SKM-1 (cell line): Measurements from ENCODE around the gene GPR18.
A peak's percentile ranks its signal among the peaks of the same experiment; 100 is the strongest.

Experiments
- DNase-seq: peaks from one replicate; lab custom pipeline; 2025; ENCODE audit not compliant: unreplicated experiment; lab: John Stamatoyannopoulos, UW

GPR18 gene

GRCh38 chr13:99293178-99293577 lies 35.0 kb upstream of the GPR18 start:
- DNase-seq, result no peak

- no peak for DNase-seq
These were observed 32.7 kb upstream of the GPR18 start for GRCh38 chr13:99290894-99291293.

- DNase-seq, result no peak
These were observed 31.6 kb upstream of the GPR18 start for GRCh38 chr13:99289674-99290337.

GRCh38 chr13:99289271-99289670 lies 31.1 kb upstream of the GPR18 start:
- DNase-seq, result no peak

- no peak for DNase-seq
These were observed 29.9 kb upstream of the GPR18 start for GRCh38 chr13:99288089-99288488.

- no peak for DNase-seq
These were observed 29.4 kb upstream of the GPR18 start for GRCh38 chr13:99287551-99287950.

DNA sequence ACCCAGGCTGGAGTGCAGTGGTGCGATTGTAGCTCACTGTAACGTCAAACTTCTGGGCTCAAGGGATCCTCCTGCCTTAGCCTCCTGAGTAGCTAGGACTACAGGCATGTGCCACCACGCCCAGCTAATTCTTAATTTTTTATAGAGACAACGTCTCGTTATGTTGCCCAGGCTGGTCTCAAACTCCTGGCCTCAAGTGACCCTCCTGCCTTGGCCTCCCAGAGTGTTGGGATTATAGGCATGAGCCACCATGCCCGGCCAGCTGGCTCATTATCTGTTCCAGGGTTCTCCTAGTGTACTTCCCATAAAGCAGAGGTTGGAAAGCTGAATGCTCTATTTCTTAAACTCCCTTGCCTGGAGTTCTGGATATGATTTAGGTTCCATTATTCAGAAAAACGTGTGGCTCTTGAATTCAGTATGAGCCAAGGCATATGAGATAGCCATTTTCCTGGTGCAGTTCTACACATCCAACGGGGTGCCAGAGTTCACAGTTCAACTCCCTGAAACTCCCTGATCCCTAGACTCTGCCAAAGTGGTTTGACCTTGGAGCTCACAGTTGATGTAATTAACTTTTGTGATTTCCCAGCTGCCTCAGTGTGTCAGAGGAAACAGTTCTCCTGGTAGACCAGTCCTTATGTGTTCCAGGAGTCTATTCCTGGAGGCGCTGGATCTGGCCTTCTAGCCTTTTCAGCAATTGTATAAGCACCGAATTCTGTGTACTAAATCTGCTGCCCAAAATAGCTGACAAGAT lies 27.4 kb upstream of the GPR18 start:
- DNase-seq, result no peak

GRCh38 chr13:99282264-99283231 lies 24.4 kb upstream of the GPR18 start:
- no peak for DNase-seq

- DNase-seq, result peak; percentile 92
These were observed 23.7 kb upstream of the GPR18 start for GRCh38 chr13:99281811-99282263.

GRCh38 chr13:99280166-99280565 lies 22.0 kb upstream of the GPR18 start:
- no peak for DNase-seq

GRCh38 chr13:99279637-99280036 lies 21.5 kb upstream of the GPR18 start:
- no peak for DNase-seq

- no peak for DNase-seq
These were observed 20.7 kb upstream of the GPR18 start for GRCh38 chr13:99278843-99279242.

DNA sequence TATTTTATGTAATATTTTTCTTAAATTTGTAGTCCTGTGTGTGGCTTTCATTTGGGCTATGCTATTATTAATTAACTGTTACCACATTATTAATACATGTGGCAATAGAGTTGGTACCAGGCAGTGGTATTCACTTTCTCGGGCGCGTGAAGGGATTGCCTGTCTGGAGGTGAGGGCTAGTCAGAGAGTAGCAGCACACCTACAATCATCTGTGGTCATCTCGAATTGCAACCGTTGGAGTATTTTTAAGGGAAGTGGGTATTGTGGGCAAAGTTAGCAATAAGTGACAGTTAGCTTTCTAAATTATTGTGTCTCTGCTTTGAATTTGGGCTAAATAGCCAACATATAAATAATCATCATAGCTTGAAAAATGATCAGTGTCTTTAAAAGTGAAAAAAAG lies 20.0 kb upstream of the GPR18 start:
- peak; percentile 42 for DNase-seq

- peak; percentile 65 for DNase-seq
These were observed 19.4 kb upstream of the GPR18 start for GRCh38 chr13:99277629-99278028.

GRCh38 chr13:99276706-99277105 lies 18.5 kb upstream of the GPR18 start:
- no peak for DNase-seq

- DNase-seq, result no peak
These were observed 16.9 kb upstream of the GPR18 start for GRCh38 chr13:99275093-99275469.

- no peak for DNase-seq
These were observed 14.9 kb upstream of the GPR18 start for GRCh38 chr13:99273128-99273527.

DNA sequence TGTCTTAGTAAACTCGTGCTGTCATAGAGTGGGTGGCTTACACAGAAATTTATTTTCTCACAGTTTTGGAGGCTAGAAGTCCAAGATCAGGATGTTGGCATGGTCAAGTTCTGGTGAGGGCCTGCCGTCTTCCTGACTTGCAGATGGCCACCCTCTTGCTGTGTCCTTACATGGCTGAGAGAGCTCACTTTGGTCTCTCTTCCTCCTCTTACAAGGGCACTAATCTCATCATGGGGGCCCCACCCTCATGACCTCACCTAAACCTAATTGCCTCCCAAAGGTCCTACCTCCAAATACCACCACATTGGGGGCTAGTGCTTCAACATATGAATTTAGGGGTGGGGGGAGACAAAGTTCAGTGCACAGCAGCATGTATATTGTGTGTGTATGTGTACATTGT lies 14.3 kb upstream of the GPR18 start:
- no peak for DNase-seq

DNA sequence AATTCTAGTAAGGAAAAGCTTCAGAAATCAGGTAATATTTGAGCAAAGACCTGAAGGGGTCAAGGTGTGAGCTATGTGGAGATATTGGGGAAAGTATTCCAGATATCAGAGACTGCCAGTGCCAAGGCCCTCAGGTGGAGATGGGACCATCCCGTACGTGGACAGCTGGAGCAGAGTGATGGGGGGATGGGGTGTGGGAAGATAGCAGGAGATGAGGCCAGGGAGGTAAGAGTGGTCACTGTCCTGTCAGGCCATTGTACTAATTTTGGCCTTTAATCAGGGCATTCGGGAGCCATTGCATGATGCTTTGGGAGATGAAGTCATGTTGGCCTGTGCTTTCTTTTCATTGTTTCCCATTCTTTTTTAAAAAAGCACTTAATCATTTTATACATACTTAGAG lies 13.1 kb upstream of the GPR18 start:
- DNase-seq, result no peak

DNA sequence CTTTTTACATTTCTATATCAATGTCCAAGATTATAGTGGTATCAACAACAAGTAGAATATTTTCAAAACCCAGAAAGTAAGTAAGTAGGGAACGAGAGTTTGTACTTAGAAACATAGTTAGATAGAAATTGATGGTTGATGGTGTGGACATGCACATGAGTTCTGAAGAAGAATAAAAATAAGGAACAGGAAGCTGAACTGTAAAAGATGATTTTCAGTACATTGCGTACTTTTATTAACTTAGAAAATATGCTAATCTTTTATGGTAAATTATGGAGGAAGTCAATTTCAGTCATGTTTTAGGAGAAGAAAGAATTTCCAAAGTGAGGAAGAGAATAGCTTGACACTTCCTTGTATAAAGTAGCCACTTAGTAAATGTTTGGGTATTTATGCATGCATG lies 12.3 kb upstream of the GPR18 start:
- DNase-seq, result no peak

DNA sequence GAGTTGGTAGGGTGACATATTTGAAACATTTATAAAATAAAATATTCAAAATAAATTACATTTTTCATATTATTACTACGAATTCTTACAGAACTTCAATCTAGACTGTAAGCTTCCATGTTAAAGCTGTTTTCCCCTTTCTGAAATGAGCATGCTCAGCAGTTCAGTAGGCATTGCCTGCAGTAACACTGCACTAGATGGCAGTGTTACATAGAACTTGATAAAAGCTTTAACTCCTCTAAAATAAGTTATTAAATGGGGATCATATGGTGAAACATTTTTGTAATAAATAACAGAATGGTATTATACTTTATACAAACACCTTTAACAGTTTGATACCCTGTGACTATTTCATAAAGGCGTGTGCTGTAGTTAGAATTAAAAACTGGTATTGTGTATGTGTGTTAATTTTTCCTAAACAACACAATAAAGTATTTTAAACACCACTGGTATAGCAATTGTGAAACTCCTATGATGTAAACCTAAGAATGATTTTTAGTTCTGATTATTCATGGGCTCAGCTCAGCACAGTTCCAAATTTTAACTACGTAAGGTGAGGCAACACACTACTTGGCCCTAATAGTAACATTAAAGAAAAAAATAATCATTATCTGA lies 11.6 kb upstream of the GPR18 start:
- DNase-seq, result peak; percentile 26
